ENCODE data around the gene CEACAM16. TPM values are rescaled to one million over a fixed set of nuclear protein-coding genes. Genes with fewer than 3 reads are reported as not detected.
"Not testable (repeated sequence)": the region's sequence is repeated elsewhere in the genome, so short reads cannot be mapped to it uniquely, and the experiment has no call there.

The CEACAM16 gene
- total RNA-seq, 2 donors from 2014 or later: not detected

GRCh38 chr19:44666852-44667556 lies 31.9 kb upstream of the CEACAM16 start:
- Histone ChIP-seq H3K27me3 (ENCODE audit: control insufficient read depth, insufficient read depth, low read length, poor library complexity, severe bottlenecking) (no peaks in the 10 kb centered on the region), H3K9me3 (ENCODE audit: control insufficient read depth, low read length) (no peaks in the 10 kb centered on the region), H3K9ac (ENCODE audit: extremely low read depth, low read length, poor library complexity, severe bottlenecking) (no peak overlapping the region), H3K4me3 (ENCODE audit: low read length) (no peak overlapping the region), H3K4me1 (ENCODE audit: control insufficient read depth, insufficient read depth, low read length) (no peaks in the 10 kb centered on the region), H3K27ac (ENCODE audit: low read depth, low read length) (no peak overlapping the region), H3K36me3 (ENCODE audit: control insufficient read depth, insufficient read depth, low read length) (peaks cover 13% of the 10 kb centered on the region)
- peaks cover 15% of the 10 kb centered on the region for H3K36me3 Mint-ChIP-seq (ENCODE audit: low read depth)
- no peaks in the 10 kb centered on the region for H3K9me3 Mint-ChIP-seq
- 83 to 98% methylated on average over 5 to 7 of the region's 7 CpGs for WGBS, 2 experiments (ENCODE audit: insufficient coverage in 1 of 2, insufficient read length in 1 of 2)
- H3K27me3 Mint-ChIP-seq (ENCODE audit: insufficient read depth): no peaks in the 10 kb centered on the region
- no peak for DNase-seq
- no peak for TF ChIP-seq CTCF (conservative IDR thresholded peaks at IDR 0.05)
- no peak overlapping the region for H3K27ac Mint-ChIP-seq
- no peak overlapping the region for H3K4me3 Mint-ChIP-seq
- H3K4me1 Mint-ChIP-seq: peaks cover 5% of the 10 kb centered on the region

- Mint-ChIP-seq H3K27ac (no peak overlapping the region), H3K4me1 (no peaks in the 10 kb centered on the region), H3K36me3 (ENCODE audit: low read depth) (no peaks in the 10 kb centered on the region)
Observed at GRCh38 chr19:44668985-44669764, 29.8 kb upstream of the CEACAM16 start.

GRCh38 chr19:44670027-44670426 lies 28.9 kb upstream of the CEACAM16 start:
- H3K4me3 Mint-ChIP-seq; H3K27me3 Mint-ChIP-seq (ENCODE audit: insufficient read depth); H3K4me3 ChIP-seq (ENCODE audit: low read length); DNase-seq; H3K36me3 Mint-ChIP-seq (ENCODE audit: low read depth); H3K9ac ChIP-seq (ENCODE audit: extremely low read depth, low read length, poor library complexity, severe bottlenecking); H3K9me3 Mint-ChIP-seq; H3K27ac ChIP-seq (ENCODE audit: low read depth, low read length); H3K4me1 ChIP-seq (ENCODE audit: control insufficient read depth, insufficient read depth, low read length); H3K4me1 Mint-ChIP-seq; H3K27me3 ChIP-seq (ENCODE audit: control insufficient read depth, insufficient read depth, low read length, poor library complexity, severe bottlenecking); H3K27ac Mint-ChIP-seq; H3K36me3 ChIP-seq (ENCODE audit: control insufficient read depth, insufficient read depth, low read length); H3K9me3 ChIP-seq (ENCODE audit: control insufficient read depth, low read length): not testable (repeated sequence)
- 83 to 89% methylated on average over 1 to 2 of the region's 2 CpGs for WGBS, 2 experiments (ENCODE audit: insufficient coverage in 1 of 2, insufficient read length in 1 of 2)

More at GRCh38 chr19:44668985-44669764, 29.8 kb upstream of the CEACAM16 start:
- no peaks in the 10 kb centered on the region for H3K27me3 ChIP-seq (ENCODE audit: control insufficient read depth, insufficient read depth, low read length, poor library complexity, severe bottlenecking)
- Mint-ChIP-seq H3K9me3 (no peaks in the 10 kb centered on the region), H3K27me3 (ENCODE audit: insufficient read depth) (peaks cover 1% of the 10 kb centered on the region), H3K4me3 (no peak overlapping the region)
- H3K4me3 ChIP-seq (ENCODE audit: low read length): no peak overlapping the region
- H3K27ac ChIP-seq (ENCODE audit: low read depth, low read length): no peak overlapping the region
- no peak for DNase-seq
- no peaks in the 10 kb centered on the region for H3K4me1 ChIP-seq (ENCODE audit: control insufficient read depth, insufficient read depth, low read length)
- WGBS, 2 experiments (ENCODE audit: insufficient coverage in 1 of 2, insufficient read length in 1 of 2): 85 to 92% methylated on average over 2 of the region's 2 CpGs
- TF ChIP-seq CTCF (conservative IDR thresholded peaks at IDR 0.05): no peak
- H3K9ac ChIP-seq (ENCODE audit: extremely low read depth, low read length, poor library complexity, severe bottlenecking): no peak overlapping the region
- H3K9me3 ChIP-seq (ENCODE audit: control insufficient read depth, low read length): no peaks in the 10 kb centered on the region
- no peaks in the 10 kb centered on the region for H3K36me3 ChIP-seq (ENCODE audit: control insufficient read depth, insufficient read depth, low read length)

Measured in endodermal cell (in vitro differentiated cells).